ENCODE measurements around the gene PPP6R2.

The PPP6R2 gene

DNA sequence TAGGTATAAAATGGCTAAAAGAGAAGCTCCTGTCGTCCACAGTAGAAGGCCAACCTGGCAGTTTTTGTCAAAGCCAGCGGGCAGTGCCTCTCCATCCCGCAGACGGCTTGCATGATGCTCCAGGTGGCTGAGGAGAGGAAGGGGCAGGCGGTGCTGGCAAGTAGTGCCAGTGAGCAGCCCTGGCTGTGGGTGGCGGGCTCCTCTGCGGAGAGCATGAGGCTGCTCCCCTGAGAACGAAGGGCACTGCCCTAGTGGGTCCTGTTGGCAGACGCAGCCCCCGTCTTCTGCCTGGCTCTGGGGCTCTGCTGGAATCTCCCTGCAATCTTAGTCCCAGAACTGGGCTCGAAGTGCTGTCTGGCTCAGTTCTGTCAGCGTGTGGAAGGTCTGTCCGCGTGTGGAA lies 80.8 kb downstream of the PPP6R2 start:
- H3K4me3 ChIP-seq (ENCODE audit: low read depth, low read length): no peak overlapping the region
- ChIA-PET CTCF (interaction anchor here (0.5 to 0.6 kb wide), 3 partner anchors 74 to 198 kb away, joined by 3 read pairs; no protein-coding TSS in a partner anchor), POLR2A (no interaction called here)
- no peaks in the 10 kb centered on the region for H3K9me3 ChIP-seq (ENCODE audit: control insufficient read depth, insufficient read depth, low read depth, low read length)
- H3K4me1 ChIP-seq (ENCODE audit: control insufficient read depth, insufficient read depth, low read length): no peaks in the 10 kb centered on the region
- TF ChIP-seq ZNF341 (tag by site-specific recombination; IDR thresholded peaks at IDR 0.05; ENCODE audit: low read depth): no peak
- no peak for TF ChIP-seq OSR2 (tag by site-specific recombination; IDR thresholded peaks at IDR 0.05)
- TF ChIP-seq REPIN1 (tag by site-specific recombination; IDR thresholded peaks at IDR 0.05; ENCODE audit: low read depth): no peak
- TF ChIP-seq, protein P1, sequence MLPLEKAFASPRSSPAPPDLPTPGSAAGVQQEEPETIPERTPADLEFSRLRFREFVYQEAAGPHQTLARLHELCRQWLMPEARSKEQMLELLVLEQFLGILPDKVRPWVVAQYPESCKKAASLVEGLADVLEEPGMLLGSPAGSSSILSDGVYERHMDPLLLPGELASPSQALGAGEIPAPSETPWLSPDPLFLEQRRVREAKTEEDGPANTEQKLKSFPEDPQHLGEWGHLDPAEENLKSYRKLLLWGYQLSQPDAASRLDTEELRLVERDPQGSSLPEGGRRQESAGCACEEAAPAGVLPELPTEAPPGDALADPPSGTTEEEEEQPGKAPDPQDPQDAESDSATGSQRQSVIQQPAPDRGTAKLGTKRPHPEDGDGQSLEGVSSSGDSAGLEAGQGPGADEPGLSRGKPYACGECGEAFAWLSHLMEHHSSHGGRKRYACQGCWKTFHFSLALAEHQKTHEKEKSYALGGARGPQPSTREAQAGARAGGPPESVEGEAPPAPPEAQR (tag by site-specific recombination; IDR thresholded peaks at IDR 0.05): no peak
- TF ChIP-seq FEZF1 (tag by site-specific recombination; IDR thresholded peaks at IDR 0.05): no peak
- TF ChIP-seq ZNF776 (tag by site-specific recombination; IDR thresholded peaks at IDR 0.05; ENCODE audit: borderline replicate concordance): no peak
- no peak for TF ChIP-seq HOXD13 (CRISPR knock-in tag; IDR thresholded peaks at IDR 0.05; ENCODE audit: borderline replicate concordance)
- no peak for TF ChIP-seq ZEB2 (tag by site-specific recombination; IDR thresholded peaks at IDR 0.05)
- TF ChIP-seq, protein P2, sequence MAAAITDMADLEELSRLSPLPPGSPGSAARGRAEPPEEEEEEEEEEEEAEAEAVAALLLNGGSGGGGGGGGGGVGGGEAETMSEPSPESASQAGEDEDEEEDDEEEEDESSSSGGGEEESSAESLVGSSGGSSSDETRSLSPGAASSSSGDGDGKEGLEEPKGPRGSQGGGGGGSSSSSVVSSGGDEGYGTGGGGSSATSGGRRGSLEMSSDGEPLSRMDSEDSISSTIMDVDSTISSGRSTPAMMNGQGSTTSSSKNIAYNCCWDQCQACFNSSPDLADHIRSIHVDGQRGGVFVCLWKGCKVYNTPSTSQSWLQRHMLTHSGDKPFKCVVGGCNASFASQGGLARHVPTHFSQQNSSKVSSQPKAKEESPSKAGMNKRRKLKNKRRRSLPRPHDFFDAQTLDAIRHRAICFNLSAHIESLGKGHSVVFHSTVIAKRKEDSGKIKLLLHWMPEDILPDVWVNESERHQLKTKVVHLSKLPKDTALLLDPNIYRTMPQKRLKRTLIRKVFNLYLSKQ (tag by site-specific recombination; IDR thresholded peaks at IDR 0.05; ENCODE audit: borderline replicate concordance): no peak
- no peak for TF ChIP-seq ZNF239 (tag by site-specific recombination; IDR thresholded peaks at IDR 0.05)
- TF ChIP-seq ZBTB21 (tag by site-specific recombination; IDR thresholded peaks at IDR 0.05): no peak
- no peak for TF ChIP-seq ZNF664 (tag by site-specific recombination; IDR thresholded peaks at IDR 0.05)
- no peak for TF ChIP-seq ZSCAN16 (tag by site-specific recombination; IDR thresholded peaks at IDR 0.05)
- no peak for TF ChIP-seq ZIC2 (tag by site-specific recombination; IDR thresholded peaks at IDR 0.05)
- no peak for TF ChIP-seq KLF10 (tag by site-specific recombination; IDR thresholded peaks at IDR 0.05)
- no peak for TF ChIP-seq ZFHX2 (tag by site-specific recombination; conservative IDR thresholded peaks at IDR 0.05)
- TF ChIP-seq ZNF16 (tag by site-specific recombination; IDR thresholded peaks at IDR 0.05; ENCODE audit: low read depth): no peak
- no peak overlapping the region for H3K27ac ChIP-seq (ENCODE audit: extremely low read depth, low read depth, low read length)
- peaks cover 59 to 91% of the 10 kb centered on the region in 2 experiments for H3K36me3 ChIP-seq (ENCODE audit: control insufficient read depth in 2 of 2, insufficient read depth in 1 of 2, low read length in 2 of 2)

DNA sequence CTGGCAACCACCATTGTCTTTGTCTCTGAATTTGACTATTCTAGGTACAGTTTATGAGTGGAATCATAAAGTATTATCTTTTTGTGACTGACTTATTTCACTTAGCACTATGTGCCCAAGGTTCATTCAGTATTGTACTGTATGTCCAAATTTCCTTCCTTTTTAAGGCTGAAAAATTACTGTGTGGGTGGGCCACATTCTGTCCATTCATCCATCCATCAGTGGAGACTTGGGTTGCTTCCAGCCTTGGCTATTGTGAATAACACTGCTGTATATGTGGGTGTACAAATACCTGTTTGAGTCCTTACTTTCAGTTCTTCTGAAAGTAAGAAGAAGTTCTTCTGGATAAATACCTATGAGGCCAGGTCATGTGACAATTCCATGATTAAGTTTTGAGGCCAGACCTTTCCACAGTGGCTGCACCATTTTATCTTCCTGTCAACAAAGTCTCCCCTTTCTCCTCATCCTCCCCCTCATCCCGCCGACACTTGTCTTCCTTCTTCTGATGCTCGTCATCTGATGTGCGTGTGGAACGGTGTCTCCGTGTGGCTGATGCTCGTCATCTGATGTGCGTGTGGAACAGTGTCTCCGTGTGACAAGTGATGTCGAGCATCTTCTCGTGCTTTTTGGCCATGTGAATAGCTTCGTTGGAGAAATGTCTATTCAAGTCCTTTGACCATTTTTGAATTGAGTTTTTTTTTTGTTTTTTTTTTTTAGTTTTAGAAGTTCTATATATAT lies 82.2 kb downstream of the PPP6R2 start:
- Histone ChIP-seq H3K9me3 (ENCODE audit: control insufficient read depth, insufficient read depth, low read depth, low read length) (no peaks in the 10 kb centered on the region), H3K36me3 (ENCODE audit: control insufficient read depth in 2 of 2, insufficient read depth in 1 of 2, low read length in 2 of 2) (peaks cover 64 to 91% of the 10 kb centered on the region in 2 experiments), H3K4me3 (ENCODE audit: low read depth, low read length) (no peak overlapping the region), H3K27ac (ENCODE audit: extremely low read depth, low read depth, low read length) (no peak overlapping the region), H3K4me1 (ENCODE audit: control insufficient read depth, insufficient read depth, low read length) (no peaks in the 10 kb centered on the region)
- ChIA-PET POLR2A (no interaction called here), CTCF (interaction anchor here (0.6 to 1.6 kb wide), 3 partner anchors 137 to 278 kb away, joined by 3 to 7 read pairs (median 3); partner anchors contain the start of gene SYCE3)
- TF ChIP-seq ZNF366 (tag by site-specific recombination; conservative IDR thresholded peaks at IDR 0.05): peak; percentile 51; the same call in 1 of the 2 replicates
- 0 out of 2 replicates have a peak, but pooled peaks have one; percentile 10 for TF ChIP-seq EGR2 (tag by site-specific recombination; IDR thresholded peaks at IDR 0.05; ENCODE audit: low read depth)
- TF ChIP-seq ZNF24 (tag by site-specific recombination; IDR thresholded peaks at IDR 0.05): no peak
